Testis (tissue), 2 donors: ENCODE data around the gene RUFY1.

Source experiments
- CTCF ChIP-seq, 3 experiments: fragments of 450-650 bp in 2 of 3; fragments of 200-600 bp in 1 of 3; sonication (generic) in 1 of 3; IDR thresholded peaks; one replicate each; pipeline ENCODE4 v1.5.1; 2016 to 2019; ENCODE audit warnings: antibody characterized with exemption in 3 of 3, mild to moderate bottlenecking in 2 of 3, moderate library complexity in 1 of 3
- POLR2A ChIP-seq: fragments of 450-650 bp; IDR thresholded peaks from one replicate; pipeline ENCODE4 v1.6.1; 2017; ENCODE audit warnings: antibody characterized with exemption, mild to moderate bottlenecking, moderate library complexity

- TF ChIP-seq CTCF (IDR thresholded peaks at IDR 0.05), result no peak
- TF ChIP-seq POLR2A, result no peak
Observed at GRCh38 chr5:179612577-179613459, 62.5 kb downstream of the RUFY1 start.
